ENCODE measurements around the gene TFR2.

The TFR2 gene

GRCh38 chr7:100612730-100613390, 28.5 kb downstream of the TFR2 start:
- DNase-seq = no peak

DNA sequence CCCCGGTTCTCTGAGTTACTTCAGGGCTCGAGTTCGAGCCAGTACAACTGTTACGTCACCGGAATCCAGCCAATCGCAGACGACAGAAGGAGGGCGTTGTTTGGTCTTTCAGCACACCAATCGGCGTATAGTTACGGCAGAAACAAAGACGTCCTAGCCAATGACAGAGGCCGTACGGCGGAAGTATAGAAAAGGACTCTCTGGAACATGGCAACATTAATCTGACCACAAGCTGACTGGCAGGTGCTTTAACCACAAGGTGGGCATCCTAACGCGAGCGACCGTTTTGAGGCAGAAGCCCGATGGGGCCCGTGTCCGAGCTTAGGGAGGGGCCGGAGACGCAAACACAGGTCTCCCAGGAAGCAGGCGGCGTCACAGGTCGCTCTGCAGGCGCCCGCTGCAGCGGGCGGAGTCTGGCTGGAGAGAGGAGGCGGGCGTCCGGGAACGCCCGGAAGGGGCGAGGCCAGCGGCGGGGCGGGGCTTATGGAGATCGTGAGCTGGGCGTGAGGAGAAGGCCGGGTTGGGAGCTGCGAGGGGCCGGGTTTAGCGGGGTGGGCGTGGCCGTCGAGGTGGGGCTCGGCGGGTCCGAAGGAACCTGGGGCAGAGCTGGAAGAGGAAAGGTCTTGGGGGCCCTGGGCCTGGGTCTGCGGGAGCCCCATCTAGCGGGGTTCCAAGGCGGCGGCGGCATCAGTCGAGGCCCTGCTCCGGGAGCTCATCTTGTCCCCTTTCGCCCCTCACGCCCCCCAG, 29.2 kb downstream of the TFR2 start, which contains the start of gene MOSPD3:
Gene MOSPD3, plus strand, starts transcription at position 558 of the 747 bp plus-strand sequence. CDS start 252 bp downstream, outside the sequence.
- DNase-seq = peak; percentile 99

DNA sequence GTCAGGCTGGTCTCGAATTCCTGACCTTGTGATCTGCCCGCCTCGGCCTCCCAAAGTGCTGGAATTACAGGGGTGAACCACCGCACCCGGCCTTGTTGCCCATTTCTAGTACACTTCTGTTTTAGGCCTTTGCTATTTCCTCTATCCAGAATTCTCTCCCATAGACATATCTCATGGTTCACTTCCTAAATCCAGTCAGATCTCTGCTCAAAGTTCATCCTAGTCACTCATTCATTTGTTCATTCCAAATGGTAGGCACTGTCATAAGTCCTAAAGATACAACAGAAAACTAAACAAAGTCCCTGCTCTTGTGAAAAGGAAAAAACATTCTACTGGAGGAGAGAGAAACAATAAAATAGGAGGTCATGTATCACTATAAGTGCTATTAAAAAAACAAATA, 31.4 kb downstream of the TFR2 start:
- peak; percentile 49 to 50 for DNase-seq

- DNase-seq = no peak
Measured at GRCh38 chr7:100607111-100607510, 34.2 kb downstream of the TFR2 start.

DNA sequence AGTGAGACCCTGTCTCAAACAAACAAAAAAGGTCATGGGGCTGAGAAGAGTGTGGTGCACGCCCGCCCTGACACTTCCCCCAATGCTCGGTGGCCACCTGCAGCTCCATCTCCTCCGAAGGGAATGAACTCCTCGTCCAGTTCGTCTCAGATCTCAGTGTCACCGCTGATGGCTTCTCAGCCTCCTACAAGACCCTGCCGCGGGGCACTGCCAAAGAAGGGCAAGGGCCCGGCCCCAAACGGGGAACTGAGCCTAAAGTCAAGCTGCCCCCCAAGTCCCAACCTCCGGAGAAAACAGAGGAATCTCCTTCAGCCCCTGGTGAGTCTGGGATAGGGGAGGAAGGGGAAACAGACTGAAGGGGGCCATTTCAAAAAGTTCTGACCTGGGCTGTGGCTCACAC, 35.0 kb downstream of the TFR2 start:
- DNase-seq = no peak

DNA sequence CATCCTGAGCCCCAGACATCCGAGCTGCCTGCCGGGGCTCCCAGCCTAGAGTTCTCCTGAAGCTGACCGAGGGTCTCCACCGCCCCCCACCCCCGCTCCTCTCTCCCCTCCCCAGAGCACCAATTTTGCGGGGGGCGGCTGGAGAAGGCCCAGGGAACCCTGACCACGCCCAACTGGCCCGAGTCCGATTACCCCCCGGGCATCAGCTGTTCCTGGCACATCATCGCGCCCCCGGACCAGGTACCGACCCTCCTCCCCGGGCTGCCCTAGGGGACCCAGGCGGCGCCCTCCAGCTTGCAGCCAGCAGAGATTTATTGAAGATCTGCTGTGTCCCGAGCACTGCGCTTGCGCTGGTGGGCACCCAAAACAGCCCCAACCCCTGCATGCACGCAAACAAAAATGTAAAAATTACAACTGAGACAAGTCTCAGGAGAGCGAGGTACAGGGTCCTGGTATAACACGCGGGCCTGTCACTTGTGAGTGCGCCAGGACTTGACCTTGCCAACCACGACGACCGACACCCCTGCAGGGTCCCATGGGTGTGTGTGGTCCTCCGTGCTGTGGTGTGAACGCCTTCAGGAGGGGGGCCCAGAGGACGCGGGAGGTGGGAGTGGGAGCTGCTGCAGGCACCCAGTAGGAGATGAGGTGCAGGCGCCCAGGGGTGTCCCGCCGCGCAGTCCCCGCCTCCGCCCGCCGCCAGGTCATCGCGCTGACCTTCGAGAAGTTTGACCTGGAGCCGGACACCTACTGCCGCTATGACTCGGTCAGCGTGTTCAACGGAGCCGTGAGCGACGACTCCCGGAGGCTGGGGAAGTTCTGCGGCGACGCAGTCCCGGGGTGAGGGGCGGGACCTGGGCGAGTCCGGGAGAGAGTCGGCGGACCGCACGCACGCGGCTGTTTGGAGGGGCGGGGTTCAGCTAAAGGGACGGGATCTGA, 36.1 kb downstream of the TFR2 start:
- DNase-seq = peak; percentile 51 to 70

GRCh38 chr7:100604028-100604975, 37.0 kb downstream of the TFR2 start:
- DNase-seq = peak; percentile 70 to 77

DNA sequence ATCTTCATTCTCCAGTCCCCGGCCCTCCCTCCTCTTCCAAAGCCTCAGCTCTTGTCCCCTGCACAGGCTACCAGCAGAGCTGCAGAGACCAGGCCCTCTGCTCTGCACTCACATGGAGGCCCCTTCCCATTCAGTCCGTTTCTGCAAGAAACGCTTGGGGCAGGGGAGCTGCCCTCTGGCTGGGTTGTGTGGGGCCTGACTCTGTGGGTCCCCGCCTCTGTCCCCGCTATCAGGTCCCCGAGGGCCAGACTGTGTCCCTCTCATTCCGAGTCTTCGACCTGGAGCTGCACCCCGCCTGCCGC, 37.7 kb downstream of the TFR2 start:
- DNase-seq = no peak

GRCh38 chr7:100602889-100603725, 38.2 kb downstream of the TFR2 start:
- no peak for DNase-seq

- no peak for DNase-seq
Measured at GRCh38 chr7:100600730-100601038, 40.7 kb downstream of the TFR2 start.

- DNase-seq = no peak
Measured at GRCh38 chr7:100599911-100600729, 41.2 kb downstream of the TFR2 start.

DNA sequence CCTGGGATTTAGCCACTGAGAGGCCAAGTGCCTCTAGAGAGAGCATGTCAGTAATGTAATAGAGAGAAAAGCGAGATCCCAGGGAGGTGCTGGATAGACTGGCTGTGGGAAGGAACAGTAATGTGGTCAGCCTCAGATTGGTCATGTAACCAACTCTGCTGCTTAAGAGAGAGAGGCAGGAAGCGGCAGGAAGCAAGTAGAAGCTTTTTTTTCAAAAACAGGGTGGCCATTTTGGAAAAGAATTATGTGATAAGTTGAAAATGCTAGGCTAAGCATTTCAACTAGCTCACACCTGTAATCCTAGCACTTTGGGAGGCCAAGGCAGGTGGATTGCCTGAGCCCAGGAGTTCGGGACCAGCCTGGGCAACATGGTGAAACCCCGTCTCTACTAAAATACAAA, 42.9 kb downstream of the TFR2 start:
- DNase-seq = no peak

DNA sequence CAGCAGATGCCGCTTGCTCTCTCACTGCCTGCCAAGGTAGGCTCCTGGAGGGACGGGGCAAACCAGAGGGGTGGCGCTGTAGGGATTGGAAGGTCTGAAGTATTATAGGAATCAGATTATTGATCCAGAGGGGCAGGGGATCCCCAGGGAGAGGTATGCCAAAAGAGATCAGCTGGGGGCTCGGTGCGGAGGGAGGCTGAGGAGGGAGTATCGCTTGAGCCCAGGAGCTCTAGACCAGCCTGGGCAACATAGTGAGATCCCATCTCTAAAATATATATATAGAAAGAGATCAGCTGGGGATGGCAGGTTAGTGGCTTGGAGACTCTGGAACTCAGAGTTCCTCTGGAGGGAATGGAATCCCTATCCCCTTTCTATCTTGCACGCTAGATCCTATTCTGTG, 46.2 kb downstream of the TFR2 start:
- DNase-seq = no peak

DNA sequence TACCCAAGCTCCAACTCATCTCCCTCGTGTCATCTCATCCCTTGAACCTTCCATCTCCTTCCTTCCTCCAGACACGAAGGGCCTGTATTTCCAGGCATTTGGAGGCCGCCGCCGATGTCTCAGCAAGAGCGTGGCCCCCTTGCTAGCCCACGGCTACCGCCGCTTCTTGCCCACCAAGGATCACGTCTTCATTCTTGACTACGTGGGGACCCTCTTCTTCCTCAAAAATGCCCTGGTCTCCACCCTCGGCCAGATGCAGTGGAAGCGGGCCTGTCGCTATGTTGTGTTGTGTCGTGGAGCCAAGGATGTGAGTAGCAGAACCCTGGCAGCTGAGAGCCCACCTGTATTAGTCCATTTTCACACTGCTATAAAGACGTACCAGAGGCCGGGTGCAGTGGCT, 49.8 kb downstream of the TFR2 start:
- DNase-seq = no peak

GRCh38 chr7:100590077-100590737, 51.1 kb downstream of the TFR2 start:
- DNase-seq = no peak

DNA sequence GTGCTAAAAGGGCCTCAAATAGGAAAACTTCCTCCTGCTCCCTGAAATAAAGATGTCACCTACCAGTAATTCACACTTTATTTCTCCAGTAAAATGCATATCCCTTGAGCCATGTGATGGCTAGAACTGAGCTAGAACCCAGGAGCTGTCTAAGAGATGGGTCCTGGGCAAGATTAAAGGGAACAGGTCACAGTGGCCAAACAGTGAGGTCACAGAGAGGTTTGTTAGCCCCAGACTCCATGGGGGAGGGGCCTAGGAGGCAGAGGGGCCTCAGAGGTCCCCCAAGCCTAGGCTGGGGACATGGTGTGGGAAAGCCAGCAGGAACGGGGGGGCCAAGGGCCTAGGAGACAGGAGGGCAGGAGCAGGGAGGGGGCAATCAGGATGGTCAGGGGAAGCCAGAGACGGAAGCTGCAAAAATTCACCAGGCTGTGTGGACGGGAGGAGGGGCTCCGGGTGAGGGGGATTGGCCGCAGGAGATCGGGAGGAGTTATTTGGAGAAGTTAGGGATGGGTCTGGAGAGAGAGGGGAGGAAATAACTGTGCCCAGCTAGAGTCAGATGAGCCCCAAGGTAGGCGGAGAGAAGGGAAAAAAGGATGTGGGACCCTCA, 51.9 kb downstream of the TFR2 start:
- no peak for DNase-seq

DNA sequence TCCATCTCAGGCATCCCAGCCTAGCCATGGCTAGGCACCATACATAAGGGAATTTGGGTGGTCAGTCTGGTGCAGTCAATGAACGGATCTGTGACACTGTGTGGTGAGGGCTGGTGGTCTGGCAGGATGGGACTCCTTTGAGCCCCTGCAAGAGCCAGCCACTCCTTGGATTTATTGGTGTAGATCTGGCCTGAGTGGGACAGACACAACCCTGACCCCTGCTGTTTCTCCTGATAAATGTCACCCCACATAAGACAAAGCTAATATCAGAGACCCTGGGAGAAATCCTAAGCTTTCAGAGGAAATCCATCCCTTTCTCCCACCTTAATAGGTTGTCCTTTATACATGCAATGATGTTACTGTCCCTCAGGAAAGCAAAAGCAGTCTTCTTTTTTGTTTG, 52.9 kb downstream of the TFR2 start:
- DNase-seq = peak; percentile 18 to 55

DNA sequence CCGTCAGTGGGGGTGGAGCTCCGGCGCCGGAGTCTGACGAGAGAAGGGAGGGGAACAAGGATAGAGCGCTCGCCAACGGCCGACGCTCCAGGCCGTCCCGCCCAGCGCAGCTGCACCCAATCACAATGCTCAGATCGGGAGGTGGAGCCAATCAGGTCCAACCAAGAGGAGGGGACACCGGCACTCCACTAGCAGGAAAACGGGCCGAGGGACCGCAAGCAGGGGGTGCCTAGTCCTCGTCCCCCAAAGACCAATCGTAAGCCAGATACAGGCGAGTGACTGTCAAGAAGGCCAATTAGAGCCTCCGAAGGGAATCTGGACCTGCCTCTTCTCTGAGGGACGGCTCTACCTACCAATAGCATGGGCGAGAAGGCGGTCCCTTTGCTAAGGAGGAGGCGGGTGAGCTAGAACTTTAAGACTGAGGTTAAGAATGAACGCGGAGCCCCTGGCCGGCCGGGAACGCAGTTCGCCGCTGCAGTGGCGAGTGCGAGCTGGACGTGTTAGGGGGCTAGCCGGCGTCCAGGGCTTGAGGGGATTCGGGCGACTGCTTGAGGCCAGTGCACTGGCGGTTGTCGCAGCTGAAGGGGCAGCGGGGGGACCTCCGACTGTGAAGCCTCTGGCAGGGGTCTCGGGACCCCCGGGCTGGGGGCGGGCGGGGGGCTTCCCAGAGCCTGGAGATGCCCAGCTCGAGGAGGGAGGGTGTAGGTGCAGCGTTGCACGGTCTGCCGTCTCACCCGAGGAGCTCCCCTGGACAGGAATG, 54.9 kb downstream of the TFR2 start, which contains the start of gene FBXO24:
Gene FBXO24, plus strand, starts transcription at position 63 of the 760 bp plus-strand sequence. Its CDS starts 298 bp downstream, at position 361.
- peak; percentile 100 for DNase-seq
